PC-3 (cell line): Measurements from ENCODE around the gene RYR2. TPM values are rescaled to one million over a fixed set of nuclear protein-coding genes. Genes with fewer than 3 reads are reported as not detected.

Experiments
- ATAC-seq: fragments of 200-7000 bp; cut with Tn5 transposase; 2 replicates; pipeline ENCODE4 v1.9.1; 2020; ENCODE audit warnings: mild to moderate bottlenecking, moderate library complexity
- BruUV-seq: library from RNA; stranded (reverse); fragments of 400-500 nt; replicated peaks from 2 replicates; lab custom pipeline; 2021; lab: Mats Ljungman, UMichigan
- CTCF ChIA-PET: fragments of 300-600 bp; sonication (Branson Sonifier 250); formaldehyde crosslinking; loops from one replicate; lab custom pipeline; 2022; ENCODE audit warnings: antibody characterized with exemption; lab: Charles Lee
- POLR2A ChIA-PET: fragments of 300-600 bp; sonication (Branson Sonifier 250); formaldehyde crosslinking; loops from one replicate; lab custom pipeline; 2022; ENCODE audit warnings: antibody characterized with exemption; ENCODE audit not compliant: unreplicated experiment; lab: Charles Lee
- DNase-seq: peaks from one replicate; pipeline ENCODE4 v3.0.0-alpha.2; 2015
- H2AFZ ChIP-seq: fragments of 300-600 bp; sonication (generic); 2 replicates; pipeline ENCODE4 v1.6.0; 2016; ENCODE audit warnings: antibody characterized with exemption, low read length
- H3F3A ChIP-seq: fragments of 300-600 bp; sonication (generic); one replicate; pipeline ENCODE4 v1.6.0; 2017; ENCODE audit warnings: antibody characterized with exemption, low read length, control low read depth, mild to moderate bottlenecking; ENCODE audit not compliant: unreplicated experiment
- H3K27ac ChIP-seq: fragments of 300-600 bp; sonication (generic); 2 replicates; pipeline ENCODE4 v1.5.1; 2016; ENCODE audit warnings: mild to moderate bottlenecking, low read length
- H3K27me3 ChIP-seq: fragments of 300-600 bp; sonication (generic); 2 replicates; pipeline ENCODE4 v1.6.1; 2016; ENCODE audit warnings: low read length, mixed read lengths
- H3K36me3 ChIP-seq: fragments of 300-600 bp; sonication (generic); 2 replicates; pipeline ENCODE4 v1.6.1; 2016; ENCODE audit warnings: low read depth, mixed run types, low read length, mixed read lengths
- H3K4me1 ChIP-seq: fragments of 300-600 bp; sonication (generic); 2 replicates; pipeline ENCODE4 v1.5.1; 2016; ENCODE audit warnings: low read length; ENCODE audit not compliant: insufficient read depth
- H3K4me2 ChIP-seq: fragments of 300-600 bp; sonication (generic); 2 replicates; pipeline ENCODE4 v1.6.0; 2016; ENCODE audit warnings: low read length
- H3K4me3 ChIP-seq: fragments of 300-600 bp; sonication (generic); 2 replicates; pipeline ENCODE4 v1.5.1; 2016; ENCODE audit warnings: mild to moderate bottlenecking, low read length, mixed read lengths
- H3K79me2 ChIP-seq: fragments of 300-600 bp; sonication (generic); 2 replicates; pipeline ENCODE4 v1.6.1; 2017; ENCODE audit warnings: low read length, mixed read lengths
- H3K9ac ChIP-seq: fragments of 300-600 bp; sonication (generic); 2 replicates; pipeline ENCODE4 v1.6.0; 2016; ENCODE audit warnings: mild to moderate bottlenecking, low read length
- H3K9me2 ChIP-seq: fragments of 300-600 bp; sonication (generic); replicated peaks from 2 replicates; pipeline ENCODE4 v1.6.1; 2016; ENCODE audit warnings: mixed run types, low read length, mixed read lengths
- H3K9me3 ChIP-seq: fragments of 300-600 bp; sonication (generic); 2 replicates; pipeline ENCODE4 v1.6.1; 2016; ENCODE audit warnings: low read length, mixed read lengths
- H4K20me1 ChIP-seq: fragments of 300-600 bp; sonication (generic); 2 replicates; pipeline ENCODE4 v1.6.1; 2016; ENCODE audit warnings: low read length, mixed read lengths
- CTCF ChIP-seq: fragments of 300-600 bp; sonication (generic); conservative IDR thresholded peaks from 2 replicates; pipeline ENCODE4 v1.5.1; 2017; ENCODE audit warnings: antibody characterized with exemption, low read depth, mild to moderate bottlenecking, low read length
- EZH2 ChIP-seq: fragments of 300-600 bp; sonication (generic); IDR thresholded peaks from one replicate; pipeline ENCODE4 v1.6.1; 2017; ENCODE audit warnings: antibody characterized with exemption, mild to moderate bottlenecking, low read length; ENCODE audit not compliant: unreplicated experiment
- EZH2phosphoT487 ChIP-seq: fragments of 300-600 bp; sonication (generic); IDR thresholded peaks from 2 replicates; pipeline ENCODE4 v1.6.1; 2018; ENCODE audit warnings: mild to moderate bottlenecking, antibody characterized with exemption, low read length, borderline replicate concordance
- intact Hi-C: fragments of 100-400 bp; cut with micrococcal nuclease; formaldehyde crosslinking; loops from 2 replicates; pipeline ENCODE4 v1.9.0; 2023
- total RNA-seq: library from RNA; depleted of rRNA; stranded (reverse); fragments of >200 nt; gene quantifications from 2 replicates; pipeline ENCODE4 v1.2.3, GENCODE V29; 2014

Gene RYR2
- total RNA-seq, 1 experiment from 2014 or later, result not detected

GRCh38 chr1:237112663-237113062 is 70.7 kb downstream of the RYR2 start:
- H3K4me3 ChIP-seq, result no peak overlapping the region
- H3K36me3 ChIP-seq, result no peaks in the 10 kb centered on the region
- no peaks in the 10 kb centered on the region for H3K4me1 ChIP-seq
- POLR2A ChIA-PET, result no interaction called here
- DNase-seq, result no peak
- ATAC-seq, result no peak
- no peaks in the 10 kb centered on the region for H3K27me3 ChIP-seq
- H3K9me3 ChIP-seq, result no peaks in the 10 kb centered on the region
- BruUV-seq, result no TSS peak
- TF ChIP-seq CTCF, result no peak
- no peak for TF ChIP-seq EZH2phosphoT487
- TF ChIP-seq EZH2, result no peak
- H3K27ac ChIP-seq, result no peak overlapping the region
- H3F3A ChIP-seq, result no peaks in the 10 kb centered on the region
- H3K9me2 ChIP-seq, result no peaks in the 10 kb centered on the region
- H4K20me1 ChIP-seq, result no peaks in the 10 kb centered on the region
- CTCF ChIA-PET, result no interaction called here
- intact Hi-C loops, result no loop called here
- H3K9ac ChIP-seq, result no peak overlapping the region
- H2AFZ ChIP-seq, result no peak overlapping the region
- H3K79me2 ChIP-seq, result no peaks in the 10 kb centered on the region
- H3K4me2 ChIP-seq, result no peak overlapping the region

- H3K9me2 ChIP-seq, result no peaks in the 10 kb centered on the region
- TF ChIP-seq CTCF (no peak), EZH2 (no peak), EZH2phosphoT487 (no peak)
- intact Hi-C loops, result no loop called here
- no TSS peak for BruUV-seq
- no peaks in the 10 kb centered on the region for H4K20me1 ChIP-seq
- ChIA-PET POLR2A (no interaction called here), CTCF (no interaction called here)
- H3K4me1 ChIP-seq, result no peaks in the 10 kb centered on the region
- DNase-seq (no peak), ATAC-seq (no peak)
- no peak overlapping the region for H3K9ac ChIP-seq
- no peaks in the 10 kb centered on the region for H3K79me2 ChIP-seq
- H3K36me3 ChIP-seq, result no peaks in the 10 kb centered on the region
- no peak overlapping the region for H3K4me2 ChIP-seq
- no peaks in the 10 kb centered on the region for H3F3A ChIP-seq
- H3K4me3 ChIP-seq, result no peak overlapping the region
- H3K27ac ChIP-seq, result no peak overlapping the region
- no peak overlapping the region for H2AFZ ChIP-seq
- no peaks in the 10 kb centered on the region for H3K27me3 ChIP-seq
- H3K9me3 ChIP-seq, result no peaks in the 10 kb centered on the region
Observed at GRCh38 chr1:237115035-237115434, 73.1 kb downstream of the RYR2 start.

DNA sequence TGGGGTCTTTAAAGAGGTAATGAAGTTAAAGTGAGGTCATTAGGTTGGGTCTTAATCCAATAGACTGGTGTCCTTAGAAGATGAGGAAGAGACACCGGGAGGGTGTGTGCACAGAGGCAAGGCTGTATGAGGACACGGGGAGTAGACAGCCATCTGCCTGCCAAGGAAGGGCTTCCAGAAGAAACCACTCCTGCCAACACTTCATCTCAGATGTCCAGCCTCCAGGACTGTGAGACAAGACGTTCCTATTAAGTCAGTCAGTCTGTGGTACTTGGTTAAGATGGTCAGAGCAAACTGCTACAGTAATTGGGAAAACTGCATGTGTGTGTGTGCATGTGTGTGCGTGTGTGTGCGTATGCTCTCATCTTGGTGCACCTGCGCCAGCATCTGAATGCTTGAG is 77.1 kb downstream of the RYR2 start:
- CTCF ChIA-PET, result no interaction called here
- H3K9ac ChIP-seq, result no peak overlapping the region
- H3K79me2 ChIP-seq, result no peaks in the 10 kb centered on the region
- intact Hi-C loops, result no loop called here
- H3K4me1 ChIP-seq, result no peaks in the 10 kb centered on the region
- no peaks in the 10 kb centered on the region for H3K9me3 ChIP-seq
- H3F3A ChIP-seq, result no peaks in the 10 kb centered on the region
- no peaks in the 10 kb centered on the region for H3K36me3 ChIP-seq
- H2AFZ ChIP-seq, result no peak overlapping the region
- TF ChIP-seq EZH2phosphoT487 (no peak), EZH2 (no peak), CTCF (no peak)
- H4K20me1 ChIP-seq, result no peaks in the 10 kb centered on the region
- no peaks in the 10 kb centered on the region for H3K9me2 ChIP-seq
- peaks cover 6% of the 10 kb centered on the region; the same call in 1 of the 2 replicates for H3K27me3 ChIP-seq
- ATAC-seq (no peak), DNase-seq (no peak)
- H3K4me3 ChIP-seq, result no peak overlapping the region
- no peak overlapping the region for H3K27ac ChIP-seq
- POLR2A ChIA-PET, result no interaction called here
- H3K4me2 ChIP-seq, result no peak overlapping the region
- no TSS peak for BruUV-seq
